GM20000 (cell line): ENCODE measurements around the gene GSS.

Source experiments
- DNase-seq: peaks from one replicate; pipeline ENCODE4 v3.0.0; 2012; ENCODE audit warnings: low spot score
- TF ChIP-seq, protein P1 (sequence below): IDR thresholded peaks from 2 replicates; pipeline ENCODE4 v1.5.1; 2012; ENCODE audit warnings: mild to moderate bottlenecking, control low read depth; ENCODE audit errors: extremely low read depth, missing control alignments

Gene GSS

DNA sequence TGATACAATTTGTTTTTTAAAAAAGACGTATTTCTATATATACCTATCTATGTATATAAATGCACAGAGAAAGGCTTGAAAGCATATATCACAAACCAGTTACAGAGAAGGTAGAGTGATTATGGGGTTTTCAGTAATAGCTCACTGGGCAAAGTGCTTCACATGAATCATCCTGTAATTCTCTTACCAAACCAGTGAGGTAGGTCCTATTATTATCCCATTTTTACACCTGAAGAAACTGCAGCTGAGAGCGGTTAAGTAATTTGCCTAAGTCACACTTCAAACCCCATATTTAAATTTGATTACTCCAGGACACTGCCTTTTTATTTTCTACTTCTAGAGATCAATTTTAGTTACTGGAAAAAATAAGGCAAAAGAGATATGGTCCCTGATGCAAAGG, 4.4 kb downstream of the GSS start:
- TF ChIP-seq, protein P1, sequence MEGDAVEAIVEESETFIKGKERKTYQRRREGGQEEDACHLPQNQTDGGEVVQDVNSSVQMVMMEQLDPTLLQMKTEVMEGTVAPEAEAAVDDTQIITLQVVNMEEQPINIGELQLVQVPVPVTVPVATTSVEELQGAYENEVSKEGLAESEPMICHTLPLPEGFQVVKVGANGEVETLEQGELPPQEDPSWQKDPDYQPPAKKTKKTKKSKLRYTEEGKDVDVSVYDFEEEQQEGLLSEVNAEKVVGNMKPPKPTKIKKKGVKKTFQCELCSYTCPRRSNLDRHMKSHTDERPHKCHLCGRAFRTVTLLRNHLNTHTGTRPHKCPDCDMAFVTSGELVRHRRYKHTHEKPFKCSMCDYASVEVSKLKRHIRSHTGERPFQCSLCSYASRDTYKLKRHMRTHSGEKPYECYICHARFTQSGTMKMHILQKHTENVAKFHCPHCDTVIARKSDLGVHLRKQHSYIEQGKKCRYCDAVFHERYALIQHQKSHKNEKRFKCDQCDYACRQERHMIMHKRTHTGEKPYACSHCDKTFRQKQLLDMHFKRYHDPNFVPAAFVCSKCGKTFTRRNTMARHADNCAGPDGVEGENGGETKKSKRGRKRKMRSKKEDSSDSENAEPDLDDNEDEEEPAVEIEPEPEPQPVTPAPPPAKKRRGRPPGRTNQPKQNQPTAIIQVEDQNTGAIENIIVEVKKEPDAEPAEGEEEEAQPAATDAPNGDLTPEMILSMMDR, result no peak
- DNase-seq, result no peak

DNA sequence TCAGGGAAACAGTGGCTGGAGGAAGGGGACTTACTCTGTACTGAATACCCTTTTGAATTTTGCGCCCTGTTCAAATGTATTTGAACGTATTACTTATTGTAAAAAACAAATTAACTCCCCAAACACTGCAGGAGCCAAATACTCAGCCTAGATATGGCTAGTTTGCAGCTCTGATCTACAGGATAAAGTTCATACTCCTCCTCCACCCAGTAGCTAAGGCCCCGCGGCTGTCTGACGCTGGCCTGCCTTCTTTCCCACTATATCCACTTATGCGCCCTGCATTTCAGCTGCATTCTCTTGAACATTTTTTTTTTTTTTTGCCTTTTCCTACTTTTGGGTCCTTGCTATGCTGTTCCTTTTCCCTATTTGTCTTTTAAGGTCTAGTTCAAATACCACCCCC, 6.5 kb downstream of the GSS start:
- TF ChIP-seq, protein P1, result no peak
- no peak for DNase-seq

DNA sequence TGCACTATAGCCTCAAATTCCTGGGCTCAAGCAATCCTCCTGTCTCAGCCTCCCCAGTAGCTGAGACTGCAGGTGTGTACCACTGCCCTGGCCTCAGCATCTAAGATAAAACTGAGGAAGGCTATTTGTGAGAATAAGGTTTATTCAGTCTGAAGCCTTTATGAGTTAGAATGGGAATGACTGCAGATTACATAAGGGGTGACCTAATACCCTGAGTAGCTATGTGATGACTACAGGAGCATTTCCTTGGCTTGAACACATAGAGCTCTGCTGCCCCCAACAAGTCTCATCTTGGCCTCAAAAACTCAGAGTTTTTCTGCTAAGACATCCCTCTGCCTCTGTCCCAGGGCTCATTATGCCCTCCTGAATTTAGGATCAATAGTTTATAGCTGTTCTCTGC, 7.6 kb downstream of the GSS start:
- TF ChIP-seq, protein P1, result no peak
- DNase-seq, result no peak

DNA sequence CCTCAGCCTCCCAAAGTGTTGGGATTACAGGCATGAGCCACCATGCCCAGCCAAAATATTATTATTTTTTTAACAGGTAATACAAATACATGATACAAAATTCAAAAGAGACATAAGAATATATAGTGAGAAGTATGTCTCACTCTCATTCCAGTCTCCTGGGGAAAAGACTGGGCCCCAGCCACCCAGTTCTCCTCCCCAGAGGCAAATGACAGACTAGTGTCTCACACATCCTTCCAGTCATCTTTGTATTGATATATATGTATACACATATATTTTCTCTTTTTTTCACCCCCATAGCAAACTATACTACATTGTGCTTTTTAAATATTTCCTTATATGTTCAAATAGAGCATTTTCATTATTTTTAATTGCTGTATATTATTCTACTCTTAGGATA, 8.3 kb downstream of the GSS start:
- DNase-seq, result no peak

DNA sequence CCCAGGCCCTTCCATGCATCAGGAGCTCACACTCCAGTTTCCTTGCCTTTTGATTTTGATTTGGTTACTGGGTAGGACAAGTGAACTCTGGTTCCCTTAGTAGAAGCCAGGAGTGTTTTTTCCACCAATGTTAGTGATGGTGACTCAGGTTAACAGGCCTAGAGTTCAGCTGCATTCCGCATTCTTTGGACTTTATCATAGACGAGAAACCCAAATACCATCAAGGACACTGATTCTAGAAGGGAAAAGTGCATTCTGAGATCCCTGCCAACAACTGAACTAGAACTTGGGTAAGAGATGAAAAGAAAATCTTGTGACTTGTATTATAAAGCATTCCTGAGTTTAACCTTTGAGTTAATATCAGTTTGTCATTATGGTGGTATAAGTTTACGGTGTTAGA, 8.9 kb downstream of the GSS start:
- DNase-seq, result no peak

More for the DNA sequence above, 8.3 kb downstream of the GSS start:
- TF ChIP-seq, protein P1, result no peak

DNA sequence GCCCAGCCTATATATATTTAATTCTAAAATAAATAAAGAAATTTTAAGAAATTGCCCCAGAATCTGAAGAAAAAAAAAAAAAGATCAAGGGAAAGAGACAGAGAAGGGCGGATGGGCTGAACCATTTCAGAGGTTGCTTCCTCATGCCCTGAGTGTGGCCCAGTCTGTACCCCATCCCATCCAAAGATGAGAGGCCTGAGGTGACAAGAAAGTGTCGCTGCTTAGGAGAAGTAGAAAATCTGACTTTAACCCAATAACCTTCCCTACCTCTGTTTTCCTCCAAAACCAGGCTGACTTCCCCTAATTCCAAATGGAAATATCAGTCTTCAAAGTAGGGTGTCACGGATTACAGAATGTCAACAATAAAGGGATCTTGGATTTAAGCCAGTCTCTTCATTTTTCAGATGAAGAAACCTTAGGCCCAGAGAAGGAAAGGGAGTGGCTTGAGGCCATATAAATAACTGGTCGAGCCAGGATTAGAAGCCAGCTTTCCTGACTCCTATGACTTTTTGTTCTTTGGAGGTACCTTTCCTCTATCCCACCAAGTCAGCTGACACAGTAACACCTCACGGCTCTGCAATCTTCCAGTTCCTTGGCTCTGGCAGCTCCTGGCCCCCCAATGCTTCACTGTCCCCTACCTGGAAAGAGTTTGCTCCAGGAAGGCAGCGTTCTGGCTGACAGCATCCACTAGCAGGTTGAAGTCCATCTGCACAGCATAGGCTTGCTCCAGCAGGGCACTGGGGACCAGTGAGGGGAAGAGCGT, 10.1 kb downstream of the GSS start:
- TF ChIP-seq, protein P1, result no peak
- no peak for DNase-seq

More for the DNA sequence above, 8.9 kb downstream of the GSS start:
- TF ChIP-seq, protein P1, result no peak

DNA sequence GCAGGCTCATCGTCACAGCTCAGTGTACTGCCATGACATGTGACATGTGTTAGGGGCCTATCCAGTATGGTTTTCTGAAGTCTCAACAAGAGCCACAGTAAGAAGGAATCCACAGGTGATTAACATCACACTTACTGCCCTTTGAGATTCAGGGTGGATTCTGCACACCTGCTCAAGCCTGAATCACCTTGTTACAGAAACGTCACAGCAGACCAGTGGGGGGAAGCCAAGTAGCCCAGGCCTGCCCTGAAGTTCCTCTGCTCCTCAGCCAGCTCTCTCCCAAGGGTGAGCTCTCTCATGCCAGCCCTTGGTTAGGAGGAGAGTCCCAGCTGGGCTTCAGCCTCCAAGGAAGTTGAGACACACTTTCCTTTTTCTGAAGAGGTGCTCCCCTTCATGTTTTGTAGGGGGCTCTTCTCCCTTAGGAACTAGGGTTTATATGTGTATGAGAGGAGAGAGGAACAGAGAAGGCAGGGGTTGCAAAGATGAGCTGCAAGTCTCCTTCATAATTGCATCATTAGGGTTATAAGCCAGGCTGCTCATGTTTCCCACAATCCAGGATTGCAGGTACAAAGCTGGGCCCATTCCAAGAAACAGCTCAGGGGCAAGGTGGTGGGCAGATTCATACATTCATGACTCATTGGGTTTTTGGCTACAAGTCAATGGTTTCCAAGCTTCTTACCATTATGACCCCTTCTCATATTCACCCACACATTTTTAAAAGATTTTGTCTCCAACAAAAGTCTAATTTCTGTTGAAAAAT, 11.6 kb downstream of the GSS start:
- TF ChIP-seq, protein P1, result no peak
- DNase-seq, result no peak
